Mucosa of stomach (tissue), 1 donor: ENCODE data around the gene TRMO.

Source experiments
- H3K27me3 ChIP-seq: one replicate; pipeline ENCODE4 v1.7.0; 2013; ENCODE audit warnings: mild to moderate bottlenecking, low read length; ENCODE audit not compliant: control insufficient read depth, insufficient read depth
- H3K36me3 ChIP-seq: one replicate; pipeline ENCODE4 v1.7.0; 2013; ENCODE audit warnings: low read length; ENCODE audit not compliant: control insufficient read depth, insufficient read depth
- H3K4me1 ChIP-seq: one replicate; pipeline ENCODE4 v1.7.0; 2013; ENCODE audit warnings: mild to moderate bottlenecking, low read length; ENCODE audit not compliant: control insufficient read depth, insufficient read depth
- H3K4me3 ChIP-seq: one replicate; pipeline ENCODE4 v1.7.0; 2013; ENCODE audit warnings: low read length
- H3K9ac ChIP-seq: one replicate; pipeline ENCODE4 v1.7.0; 2013; ENCODE audit warnings: mild to moderate bottlenecking, low read length, moderate library complexity
- H3K9me3 ChIP-seq: one replicate; pipeline ENCODE4 v1.7.0; 2013; ENCODE audit warnings: mild to moderate bottlenecking, low read length, moderate library complexity; ENCODE audit not compliant: control insufficient read depth
- donor health status: Pancreatic carcinoma.

Gene TRMO

GRCh38 chr9:97864396-97864795, 57.9 kb downstream of the TRMO start:
- Histone ChIP-seq H3K9me3 (no peaks in the 10 kb centered on the region), H3K36me3 (no peaks in the 10 kb centered on the region), H3K9ac (no peak overlapping the region), H3K27me3 (peaks cover 19% of the 10 kb centered on the region), H3K4me1 (no peaks in the 10 kb centered on the region), H3K4me3 (no peak overlapping the region)

- Histone ChIP-seq H3K9ac (no peak overlapping the region), H3K27me3 (peaks cover 29% of the 10 kb centered on the region), H3K9me3 (no peaks in the 10 kb centered on the region), H3K4me1 (no peaks in the 10 kb centered on the region), H3K36me3 (no peaks in the 10 kb centered on the region), H3K4me3 (no peak overlapping the region)
Measured at GRCh38 chr9:97863314-97863713, 59.0 kb downstream of the TRMO start.

DNA sequence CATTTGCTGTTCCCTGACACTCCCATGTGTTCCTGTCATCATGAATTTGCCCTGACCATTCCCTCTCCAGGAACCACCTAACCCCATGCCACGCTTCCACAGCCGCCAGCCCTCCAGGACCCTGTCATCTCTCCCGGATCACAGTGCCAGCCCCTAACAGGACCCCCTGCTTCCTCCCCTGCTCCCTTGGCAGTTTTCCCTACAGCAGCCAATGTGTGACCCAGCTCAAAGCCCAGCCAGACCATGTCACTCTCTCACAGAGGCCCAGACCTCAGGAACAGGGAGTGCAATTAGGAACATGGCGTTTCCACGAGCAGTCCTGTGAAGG, 61.2 kb downstream of the TRMO start:
- no peaks in the 10 kb centered on the region for H3K4me1 ChIP-seq
- H3K4me3 ChIP-seq, result no peak overlapping the region
- H3K9me3 ChIP-seq, result no peaks in the 10 kb centered on the region
- no peaks in the 10 kb centered on the region for H3K36me3 ChIP-seq
- peaks cover 51% of the 10 kb centered on the region for H3K27me3 ChIP-seq
- H3K9ac ChIP-seq, result no peak overlapping the region

GRCh38 chr9:97860451-97861147, 61.7 kb downstream of the TRMO start:
- H3K36me3 ChIP-seq, result no peaks in the 10 kb centered on the region
- no peak overlapping the region for H3K4me3 ChIP-seq
- no peaks in the 10 kb centered on the region for H3K4me1 ChIP-seq
- no peak overlapping the region for H3K9ac ChIP-seq
- no peaks in the 10 kb centered on the region for H3K9me3 ChIP-seq
- peaks cover 56% of the 10 kb centered on the region for H3K27me3 ChIP-seq

DNA sequence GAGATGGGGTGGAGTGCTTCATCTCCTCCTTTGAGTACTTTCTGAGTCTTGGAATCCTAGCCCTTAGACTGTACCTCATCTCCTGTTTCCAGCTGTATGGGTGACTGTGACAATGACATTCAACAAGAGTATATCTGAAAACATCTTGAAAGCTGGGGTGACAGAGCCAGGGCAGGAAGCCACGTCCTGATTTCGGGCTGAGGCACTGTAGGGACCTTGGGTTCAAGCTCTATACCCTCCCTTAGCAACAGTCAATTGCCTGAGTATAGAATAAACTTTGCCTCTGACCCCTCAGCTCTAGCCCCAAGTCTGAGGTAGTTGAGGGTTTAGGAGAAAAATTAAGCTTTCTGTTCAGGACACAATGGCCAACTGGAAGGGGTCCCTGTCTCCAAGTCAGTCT, 63.0 kb downstream of the TRMO start:
- H3K27me3 ChIP-seq, result peaks cover 68% of the 10 kb centered on the region
- no peak overlapping the region for H3K9ac ChIP-seq
- no peaks in the 10 kb centered on the region for H3K36me3 ChIP-seq

GRCh38 chr9:97858826-97859225, 63.5 kb downstream of the TRMO start:
- H3K4me1 ChIP-seq, result no peaks in the 10 kb centered on the region
- peaks cover 73% of the 10 kb centered on the region for H3K27me3 ChIP-seq
- no peaks in the 10 kb centered on the region for H3K36me3 ChIP-seq
- H3K4me3 ChIP-seq, result no peak overlapping the region
- no peaks in the 10 kb centered on the region for H3K9me3 ChIP-seq
- no peak overlapping the region for H3K9ac ChIP-seq

More for the DNA sequence above, 63.0 kb downstream of the TRMO start:
- no peaks in the 10 kb centered on the region for H3K4me1 ChIP-seq
- H3K4me3 ChIP-seq, result no peak overlapping the region
- no peaks in the 10 kb centered on the region for H3K9me3 ChIP-seq

DNA sequence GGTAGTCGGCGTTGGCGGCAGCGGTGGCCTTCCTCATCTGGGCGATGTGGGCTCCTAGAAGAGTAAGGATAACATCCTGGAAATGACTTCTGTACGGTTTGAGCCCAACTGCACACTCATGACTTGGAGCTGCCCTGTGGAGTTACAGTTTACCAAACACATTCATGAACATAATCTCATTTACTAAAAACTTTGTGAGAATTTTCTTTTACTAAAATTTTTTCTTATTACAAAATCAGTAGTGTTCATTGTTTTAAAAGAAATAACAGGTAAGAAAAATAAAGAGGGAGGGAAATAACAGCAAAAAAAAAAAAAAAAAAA, 63.9 kb downstream of the TRMO start:
- H3K4me1 ChIP-seq, result no peaks in the 10 kb centered on the region
- no peak overlapping the region for H3K9ac ChIP-seq
- no peaks in the 10 kb centered on the region for H3K36me3 ChIP-seq
- H3K27me3 ChIP-seq, result peaks cover 75% of the 10 kb centered on the region
- no peak overlapping the region for H3K4me3 ChIP-seq
- no peaks in the 10 kb centered on the region for H3K9me3 ChIP-seq

GRCh38 chr9:97857606-97858392, 64.5 kb downstream of the TRMO start:
- no peak overlapping the region for H3K9ac ChIP-seq
- peaks cover 81% of the 10 kb centered on the region for H3K27me3 ChIP-seq
- no peaks in the 10 kb centered on the region for H3K4me1 ChIP-seq
- no peak overlapping the region for H3K4me3 ChIP-seq
- no peaks in the 10 kb centered on the region for H3K9me3 ChIP-seq
- no peaks in the 10 kb centered on the region for H3K36me3 ChIP-seq

GRCh38 chr9:97856857-97857605, 65.3 kb downstream of the TRMO start:
- no peak overlapping the region for H3K4me3 ChIP-seq
- H3K9me3 ChIP-seq, result no peaks in the 10 kb centered on the region
- peaks cover 86% of the 10 kb centered on the region for H3K27me3 ChIP-seq
- H3K9ac ChIP-seq, result no peak overlapping the region
- H3K36me3 ChIP-seq, result no peaks in the 10 kb centered on the region
- H3K4me1 ChIP-seq, result no peaks in the 10 kb centered on the region

DNA sequence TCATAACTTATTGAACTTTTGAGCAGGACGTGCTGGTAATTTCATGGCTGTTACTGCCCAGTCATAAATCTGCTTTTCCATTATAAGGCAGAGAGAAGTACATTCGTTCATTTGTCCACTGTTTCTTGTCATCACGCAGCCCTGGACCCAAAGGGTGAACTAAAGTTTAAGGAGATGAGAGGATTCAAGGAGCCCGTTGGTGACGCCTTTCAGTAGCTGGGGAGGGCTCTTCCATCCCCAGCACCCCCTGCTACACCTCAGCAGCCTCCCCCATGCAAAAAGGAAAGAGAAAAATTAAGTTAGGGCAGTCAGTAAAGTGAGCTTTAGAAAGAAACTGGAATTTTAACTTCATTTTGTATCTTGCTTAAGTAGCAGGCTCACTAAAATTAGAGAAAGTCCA, 66.4 kb downstream of the TRMO start:
- H3K9me3 ChIP-seq, result no peaks in the 10 kb centered on the region
- no peaks in the 10 kb centered on the region for H3K4me1 ChIP-seq
- peaks cover 95% of the 10 kb centered on the region for H3K27me3 ChIP-seq
- H3K9ac ChIP-seq, result no peak overlapping the region
- no peaks in the 10 kb centered on the region for H3K36me3 ChIP-seq
- no peak overlapping the region for H3K4me3 ChIP-seq

DNA sequence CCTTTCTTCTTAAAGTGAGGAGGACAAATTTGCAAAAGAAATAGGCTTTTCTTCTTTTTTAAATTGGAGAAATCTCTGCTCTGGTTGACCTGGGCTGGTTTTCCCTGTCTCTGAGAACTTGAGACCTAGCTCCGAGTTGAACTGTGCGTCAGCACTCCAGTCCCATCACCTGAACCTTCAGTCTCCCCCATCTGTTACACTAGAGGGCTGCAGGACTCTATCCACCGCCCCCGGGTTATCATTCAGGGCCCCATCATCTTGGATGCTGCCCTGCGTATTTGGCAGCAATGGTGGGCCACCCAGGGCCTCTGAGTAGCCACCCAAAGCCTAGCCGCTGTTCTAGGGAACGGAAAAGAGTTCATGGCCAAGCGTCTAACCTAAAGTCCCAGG, 66.8 kb downstream of the TRMO start:
- H3K4me3 ChIP-seq, result no peak overlapping the region
- peaks cover 94% of the 10 kb centered on the region for H3K27me3 ChIP-seq

More for the DNA sequence above, 66.8 kb downstream of the TRMO start:
- Histone ChIP-seq H3K9ac (no peak overlapping the region), H3K4me1 (no peaks in the 10 kb centered on the region), H3K9me3 (no peaks in the 10 kb centered on the region), H3K36me3 (no peaks in the 10 kb centered on the region)
